Measurements from ENCODE around the gene PLCH1. TPM values are rescaled to one million over a fixed set of nuclear protein-coding genes. Genes with fewer than 3 reads are reported as not detected.

PLCH1 gene
- total and polyA plus RNA-seq, 2 of the 8 experiments (the other 6 are each of a cell fraction or from before 2014, with no cell fraction given) = 5.8 to 17.2 TPM

- Histone ChIP-seq H3K79me1 (ENCODE audit: low read depth, low read length) (no peaks in the 10 kb centered on the region), H3K4me3 (ENCODE audit: extremely low read depth in 1 of 4, insufficient read depth in 2 of 4, low read depth in 3 of 4, low read length in 4 of 4) (no peak overlapping the region), H3K9me3 (ENCODE audit: insufficient read depth in 2 of 2, low read depth in 1 of 2, low read length in 1 of 2) (no peaks in the 10 kb centered on the region), H2BK12ac (ENCODE audit: low read depth, low read length) (no peak overlapping the region), H2BK120ac (replicated peaks; ENCODE audit: low read depth, low read length) (no peak overlapping the region), H3K18ac (ENCODE audit: extremely low read depth, low read length) (no peak overlapping the region), H3K36me3 (ENCODE audit: control insufficient read depth in 2 of 4, insufficient read depth in 4 of 4, low read length in 3 of 4) (peaks cover 0 to 4% (median 0%) of the 10 kb centered on the region in 4 experiments; a peak in 1 of 8 replicates), H3K79me2 (ENCODE audit: control insufficient read depth in 1 of 2, insufficient read depth in 2 of 2, low read length in 2 of 2) (no peaks in the 10 kb centered on the region), H4K91ac (replicated peaks; ENCODE audit: insufficient read length, low read length) (no peak overlapping the region), H4K5ac (ENCODE audit: insufficient read length, low read depth, low read length) (no peak overlapping the region), H3K27me3 (replicated peaks in 1 of 4; ENCODE audit: control insufficient read depth in 3 of 4, extremely low read depth in 1 of 4, insufficient read depth in 3 of 4, low read length in 3 of 4) (no peaks in the 10 kb centered on the region), H3K4me1 (replicated peaks in 1 of 4; ENCODE audit: control insufficient read depth in 3 of 4, insufficient read depth in 4 of 4, low read length in 3 of 4) (peaks cover 2 to 5% (median 4%) of the 10 kb centered on the region in 4 experiments; a peak in 5 of 7 replicates), H3K14ac (ENCODE audit: insufficient read length) (no peak overlapping the region), H2AFZ (ENCODE audit: low read length) (no peak overlapping the region), H4K20me1 (replicated peaks in 1 of 2; ENCODE audit: control insufficient read depth in 1 of 2, insufficient read depth in 2 of 2, low read length in 2 of 2) (no peaks in the 10 kb centered on the region), H2BK20ac (ENCODE audit: low read length) (no peak overlapping the region), H2AK5ac (ENCODE audit: low read depth, low read length) (no peak overlapping the region), H3K56ac (replicated peaks; ENCODE audit: insufficient read length, low read depth, low read length) (no peak overlapping the region), H2BK5ac (ENCODE audit: low read depth, low read length) (no peak overlapping the region), H4K8ac (ENCODE audit: extremely low read depth, insufficient read depth, low read length) (no peak overlapping the region), H2BK15ac (ENCODE audit: low read length) (no peak overlapping the region), H3K4me2 (ENCODE audit: insufficient read depth in 1 of 2, low read depth in 2 of 2, low read length in 2 of 2) (no peak overlapping the region), H3K27ac (ENCODE audit: low read depth, low read length) (no peak overlapping the region), H3K23me2 (ENCODE audit: low read depth, low read length) (no peaks in the 10 kb centered on the region), H3K23ac (ENCODE audit: insufficient read length) (no peak overlapping the region), H3K9ac (replicated peaks in 1 of 4; ENCODE audit: extremely low read depth in 1 of 4, low read depth in 3 of 4, low read length in 3 of 4) (no peak overlapping the region), H3K4ac (replicated peaks; ENCODE audit: insufficient read length, low read depth, low read length) (no peak overlapping the region)
- no peak for FAIRE-seq
- no peak for TF ChIP-seq POU5F1 (IDR thresholded peaks at IDR 0.05; ENCODE audit: low read depth, low read length)
- no peak for TF ChIP-seq SIRT6 (IDR thresholded peaks at IDR 0.05; ENCODE audit: low read length)
- no peak for TF ChIP-seq MAX (IDR thresholded peaks at IDR 0.05)
- no peak for DNase-seq (ENCODE audit: low read depth in 1 of 2, low spot score in 2 of 2)
- 86% methylated on average over 6 of the region's 6 CpGs; no CpG with 5 or more reads in 1 of the 2 experiments for WGBS, 2 experiments (ENCODE audit: extremely low coverage in 1 of 2, insufficient coverage in 1 of 2, insufficient read length in 1 of 2, insufficient replicate concordance in 2 of 2, low coverage in 1 of 2, low lambda C conversion rate in 2 of 2, missing lambda C conversion rate in 1 of 2)
- POLR2A ChIA-PET (ENCODE audit: partially characterized antibody) = no interaction called here
- CTCF ChIA-PET (ENCODE audit: partially characterized antibody) = interaction anchor here (0.6 to 1.9 kb wide), 4 partner anchors 9 to 62 kb away, joined by 3 to 7 read pairs (median 4); partner anchors contain the start of gene C3orf33
Observed at GRCh38 chr3:155771126-155771525, 26.3 kb upstream of the PLCH1 start.

Data from H1 (cell line).